Measurements from ENCODE around the gene CALML3. TPM values are rescaled to one million over a fixed set of nuclear protein-coding genes. Genes with fewer than 3 reads are reported as not detected.
"Not testable (repeated sequence)": the region's sequence is repeated elsewhere in the genome, so short reads cannot be mapped to it uniquely, and the experiment has no call there.

CALML3 gene
- polyA plus RNA-seq, 6 donors from 2014 or later = not detected

DNA sequence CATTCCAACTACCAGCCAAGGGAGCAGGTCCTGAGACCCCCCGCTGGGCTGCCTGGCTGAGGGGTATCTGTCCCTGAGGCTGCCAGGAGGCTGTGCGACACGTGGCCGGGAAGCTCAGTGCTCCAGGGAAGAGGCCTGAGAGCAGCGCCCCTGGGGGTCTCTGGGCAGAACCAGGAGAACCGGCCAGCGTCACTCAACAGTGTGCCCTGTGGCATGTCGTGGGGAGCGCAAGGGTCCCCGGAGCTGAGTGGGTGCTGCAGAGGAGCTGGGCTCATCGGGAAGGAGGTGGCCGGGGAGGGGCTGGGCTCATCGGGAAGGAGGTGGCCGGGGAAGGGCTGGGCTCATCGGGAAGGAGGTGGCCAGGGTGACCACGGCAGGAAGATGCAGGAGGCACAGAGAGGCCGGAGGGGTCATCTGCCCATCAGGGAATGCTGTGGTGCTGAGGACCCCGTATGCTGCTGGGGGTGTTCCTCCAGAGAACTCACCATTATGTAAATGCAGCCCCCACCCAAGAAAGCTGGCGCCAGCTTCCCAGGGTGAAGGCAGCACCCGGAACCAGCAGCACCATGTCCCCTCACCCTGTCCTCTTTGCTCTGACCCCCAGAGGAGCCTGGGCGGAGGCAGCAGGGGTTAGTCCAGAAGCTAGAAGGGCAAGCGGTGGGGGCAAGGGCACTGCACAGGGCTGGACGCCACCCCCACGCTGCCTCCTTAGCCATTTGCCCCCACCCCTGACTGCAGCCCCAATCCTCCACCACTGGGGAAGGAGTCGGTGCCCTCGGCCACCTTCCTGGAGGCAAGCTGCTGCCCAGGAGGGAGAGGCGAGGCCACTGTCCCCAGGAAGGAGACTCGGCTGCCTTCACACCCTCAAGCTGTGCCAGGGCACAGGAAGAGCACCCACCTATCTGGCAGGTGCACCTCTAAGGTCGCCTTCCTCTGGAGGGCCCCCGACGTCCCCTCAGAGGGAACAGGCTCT, 33.3 kb downstream of the CALML3 start:
- Mint-ChIP-seq H3K4me3 (no peak overlapping the region), H3K9me3 (no peaks in the 10 kb centered on the region), H3K27me3 (peaks cover 9 to 29% (median 20%) of the 10 kb centered on the region in 3 donors), H3K4me1 (peaks cover 0 to 4% (median 0%) of the 10 kb centered on the region in 3 donors), H3K27ac (no peak overlapping the region), H3K36me3 (no peaks in the 10 kb centered on the region)
- DNase-seq (no peak), ATAC-seq (ENCODE audit: low read depth in 2 of 2) (no peak)

GRCh38 chr10:5559022-5559421, 34.3 kb downstream of the CALML3 start:
- peak overlapping the region in 1 of 6 donors; percentile 58 for H3K27ac Mint-ChIP-seq
- H3K27me3 Mint-ChIP-seq = peaks cover 9 to 34% (median 23%) of the 10 kb centered on the region in 3 donors
- H3K4me3 Mint-ChIP-seq; ATAC-seq (ENCODE audit: low read depth in 2 of 2); H3K4me1 Mint-ChIP-seq; H3K9me3 Mint-ChIP-seq; H3K36me3 Mint-ChIP-seq; DNase-seq: not testable (repeated sequence)

DNA sequence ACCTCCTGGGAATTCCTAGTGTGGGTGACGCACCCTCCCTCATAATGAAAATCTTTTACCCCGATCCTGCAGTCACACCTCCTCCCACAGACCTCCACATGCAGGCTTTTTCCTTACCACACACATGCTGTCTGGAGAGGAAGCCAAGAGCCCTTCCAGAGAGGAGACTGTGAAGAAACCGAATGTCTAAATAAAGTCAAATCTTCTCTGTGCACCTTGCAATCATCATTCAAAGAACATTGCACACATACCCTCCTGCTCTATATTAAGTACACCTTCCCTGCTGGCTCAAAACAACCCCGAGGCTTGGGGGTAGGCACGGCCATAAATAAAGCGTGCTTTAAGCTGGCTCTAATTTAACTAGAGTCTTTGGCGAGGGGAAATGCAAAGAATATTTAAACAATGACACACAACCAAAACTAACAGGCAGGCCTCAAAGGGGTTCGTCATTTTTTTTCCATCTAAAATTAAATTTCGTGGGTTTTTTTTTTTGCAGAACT, 34.9 kb downstream of the CALML3 start:
- no peaks in the 10 kb centered on the region for H3K36me3 Mint-ChIP-seq
- no peak for DNase-seq
- no peaks in the 10 kb centered on the region for H3K9me3 Mint-ChIP-seq
- ATAC-seq (ENCODE audit: low read depth in 2 of 2) = no peak
- H3K4me3 Mint-ChIP-seq = no peak overlapping the region
- peaks cover 0 to 2% (median 0%) of the 10 kb centered on the region in 3 donors for H3K4me1 Mint-ChIP-seq
- peaks cover 9 to 40% (median 30%) of the 10 kb centered on the region in 3 donors for H3K27me3 Mint-ChIP-seq
- H3K27ac Mint-ChIP-seq = no peak overlapping the region

GRCh38 chr10:5560142-5560816, 35.5 kb downstream of the CALML3 start:
- Mint-ChIP-seq H3K36me3 (no peaks in the 10 kb centered on the region), H3K27ac (no peak overlapping the region)

DNA sequence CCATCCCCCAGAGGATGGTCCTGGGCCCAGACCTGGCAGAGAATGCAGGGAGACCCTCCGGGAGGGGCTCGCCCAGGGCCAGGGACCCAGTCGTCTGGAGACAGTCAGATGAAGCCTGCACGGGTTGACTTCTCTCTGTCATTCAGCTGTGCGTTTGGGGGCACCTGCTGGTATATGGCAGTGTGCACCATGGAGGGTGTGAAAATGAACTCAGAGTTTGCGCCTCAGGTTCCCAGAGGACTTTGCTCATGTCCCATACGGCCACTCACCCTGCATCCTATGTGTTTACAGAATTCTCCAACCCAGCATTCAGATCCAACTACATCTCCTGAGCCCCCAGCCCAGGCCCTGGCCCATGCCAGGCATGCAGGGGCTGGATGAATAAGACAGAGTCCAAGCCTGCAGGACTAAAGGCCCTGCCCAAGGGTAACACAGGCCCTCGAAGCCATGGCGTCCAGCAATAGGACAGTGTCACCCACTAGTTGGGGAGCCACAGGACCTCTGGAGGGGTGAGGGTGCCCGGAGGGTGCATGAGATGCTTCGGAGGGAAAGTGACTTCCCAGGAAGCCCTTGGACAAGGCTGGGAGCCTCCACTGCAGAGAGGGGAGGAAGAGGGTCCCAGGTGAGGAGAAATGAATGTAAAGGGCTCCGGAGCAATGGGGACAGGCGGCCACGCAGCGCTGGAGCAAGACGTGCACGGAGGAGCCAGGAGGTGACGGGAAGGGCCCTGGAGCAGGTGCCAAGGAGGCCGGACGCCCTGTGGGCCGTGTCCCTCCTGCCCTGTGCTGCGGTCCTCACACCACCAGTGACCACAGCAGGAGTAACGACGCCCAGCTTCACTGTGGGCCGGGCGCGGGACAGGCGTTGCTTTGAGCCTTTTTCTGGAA, 36.3 kb downstream of the CALML3 start:
- Mint-ChIP-seq H3K27ac (no peak overlapping the region), H3K9me3 (no peaks in the 10 kb centered on the region), H3K36me3 (no peaks in the 10 kb centered on the region), H3K4me3 (no peak overlapping the region), H3K27me3 (peaks cover 9 to 45% (median 35%) of the 10 kb centered on the region in 3 donors), H3K4me1 (peaks cover 0 to 3% (median 0%) of the 10 kb centered on the region in 3 donors)
- ATAC-seq (ENCODE audit: low read depth in 2 of 2) = no peak
- DNase-seq = no peak

More at GRCh38 chr10:5560142-5560816, 35.5 kb downstream of the CALML3 start:
- ATAC-seq (ENCODE audit: low read depth in 2 of 2) (no peak), DNase-seq (no peak)
- H3K4me3 Mint-ChIP-seq = no peak overlapping the region
- H3K9me3 Mint-ChIP-seq = no peaks in the 10 kb centered on the region
- peaks cover 0 to 3% (median 0%) of the 10 kb centered on the region in 3 donors for H3K4me1 Mint-ChIP-seq
- H3K27me3 Mint-ChIP-seq = peaks cover 9 to 45% (median 36%) of the 10 kb centered on the region in 3 donors

DNA sequence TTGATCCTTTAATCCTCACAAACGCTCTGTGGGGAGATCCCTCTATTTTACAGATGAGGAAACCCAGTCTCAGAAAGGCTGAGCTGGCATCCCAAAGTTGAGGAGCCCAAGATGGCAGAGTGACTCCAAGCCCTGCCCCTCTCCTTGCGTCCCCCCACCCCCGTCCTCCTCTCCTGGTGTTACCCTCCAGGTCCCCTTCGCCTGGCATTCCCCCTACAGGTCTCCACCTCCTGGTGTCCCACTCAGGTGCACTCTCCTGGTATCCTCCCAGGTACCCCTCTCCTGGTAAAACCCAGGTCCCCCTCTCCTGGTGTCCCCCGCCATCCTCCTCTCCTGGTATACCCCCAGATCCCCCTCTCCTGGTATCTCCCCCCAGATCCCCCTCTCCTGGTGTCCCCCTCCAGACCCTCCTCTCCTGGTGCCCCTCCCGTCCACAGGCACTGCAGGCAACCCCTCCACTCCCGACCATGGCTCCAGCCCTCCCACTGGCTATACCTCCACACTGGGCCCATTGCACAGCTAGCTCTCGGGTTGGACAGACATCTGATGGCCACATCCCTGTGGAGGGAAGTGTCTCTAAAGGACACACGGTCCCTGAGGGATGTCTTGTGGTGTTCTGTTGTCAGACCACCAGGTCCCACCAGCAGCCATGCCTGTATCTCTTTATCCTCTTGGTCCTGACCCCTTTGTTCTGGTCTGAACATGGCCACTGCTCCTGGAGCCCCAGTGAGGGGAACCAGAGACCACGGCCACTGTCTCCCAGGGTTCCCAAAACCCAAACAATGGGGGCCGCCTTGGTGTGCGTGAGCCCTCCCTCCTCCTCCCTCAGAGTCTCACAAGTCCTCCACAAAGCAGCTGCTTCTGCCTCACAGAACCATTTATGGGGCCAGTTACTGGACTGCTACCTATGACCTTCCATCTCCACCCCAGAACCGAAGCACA, 37.2 kb downstream of the CALML3 start:
- Mint-ChIP-seq H3K36me3 (no peaks in the 10 kb centered on the region), H3K4me3 (no peak overlapping the region), H3K27me3 (peaks cover 9 to 45% (median 32%) of the 10 kb centered on the region in 3 donors), H3K27ac (no peak overlapping the region), H3K4me1 (peaks cover 0 to 3% (median 0%) of the 10 kb centered on the region in 3 donors), H3K9me3 (no peaks in the 10 kb centered on the region)
- DNase-seq = no peak
- no peak for ATAC-seq (ENCODE audit: low read depth in 2 of 2)

DNA sequence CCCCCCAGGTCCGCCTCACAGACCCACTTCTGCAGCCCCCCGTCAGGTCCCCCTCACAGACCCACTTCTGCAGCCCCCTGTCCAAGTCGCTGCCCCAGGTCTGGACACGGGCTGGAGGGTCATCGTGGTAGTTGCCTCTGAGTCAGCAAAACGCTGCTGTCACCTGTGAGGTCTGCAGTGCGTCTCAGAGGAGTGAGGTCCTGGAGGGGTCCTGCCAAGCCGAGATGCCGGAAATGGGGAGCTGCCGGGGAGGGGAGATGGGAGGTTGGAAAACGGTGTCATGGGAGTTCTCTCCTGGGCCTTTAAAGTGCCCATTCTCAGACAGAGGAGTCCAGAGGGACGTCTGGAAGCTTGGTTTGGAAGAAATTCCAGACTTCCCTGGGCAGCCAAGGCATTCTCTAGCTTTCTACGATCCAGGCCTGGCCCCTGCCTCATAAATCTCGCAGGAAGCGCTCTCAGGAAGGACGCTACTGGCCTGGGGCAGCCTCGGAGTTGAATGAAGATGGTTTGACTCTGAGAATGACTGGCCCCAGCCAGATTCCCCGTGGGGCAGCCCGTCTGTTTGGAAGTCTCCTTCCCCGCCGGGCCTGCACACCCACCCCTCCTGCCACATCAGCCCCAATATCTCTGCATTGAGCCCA, 38.7 kb downstream of the CALML3 start:
- H3K36me3 Mint-ChIP-seq = no peaks in the 10 kb centered on the region
- H3K27me3 Mint-ChIP-seq = peaks cover 9 to 45% (median 32%) of the 10 kb centered on the region in 3 donors
- peaks cover 0 to 3% (median 0%) of the 10 kb centered on the region in 3 donors for H3K4me1 Mint-ChIP-seq
- H3K27ac Mint-ChIP-seq = no peak overlapping the region
- no peak overlapping the region for H3K4me3 Mint-ChIP-seq
- no peaks in the 10 kb centered on the region for H3K9me3 Mint-ChIP-seq
- no peak for DNase-seq
- ATAC-seq (ENCODE audit: low read depth in 2 of 2) = no peak

DNA sequence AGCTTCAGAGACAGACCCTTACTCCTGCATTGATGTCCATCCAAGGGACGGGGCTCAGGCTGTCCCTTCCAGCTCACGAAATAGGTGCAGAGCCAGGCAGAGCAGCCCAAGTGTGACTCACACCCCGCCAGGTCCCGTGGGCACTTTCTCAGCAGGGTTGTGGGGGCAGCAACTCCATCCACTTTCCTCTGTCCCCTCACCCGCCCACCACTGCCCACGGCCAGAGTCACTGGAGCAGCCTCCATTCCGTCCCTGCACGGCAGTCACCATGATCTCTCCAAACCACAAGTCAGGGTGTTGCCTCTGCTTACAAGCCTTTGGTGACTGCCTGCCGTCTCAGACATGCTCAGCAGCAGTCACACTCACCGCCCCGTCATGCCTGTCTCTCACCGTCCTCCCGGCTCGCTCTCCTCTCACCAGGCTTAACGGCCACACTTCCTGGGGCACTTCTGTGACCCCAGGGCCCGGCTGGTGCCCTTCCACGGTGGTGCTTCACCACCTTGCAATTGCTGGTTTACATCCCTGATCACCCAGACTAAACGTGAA, 39.3 kb downstream of the CALML3 start:
- DNase-seq = no peak
- peaks cover 0 to 3% (median 0%) of the 10 kb centered on the region in 3 donors for H3K4me1 Mint-ChIP-seq
- H3K27ac Mint-ChIP-seq = no peak overlapping the region
- peaks cover 0 to 3% (median 0%) of the 10 kb centered on the region in 7 donors for H3K9me3 Mint-ChIP-seq
- H3K4me3 Mint-ChIP-seq = no peak overlapping the region
- H3K36me3 Mint-ChIP-seq = no peaks in the 10 kb centered on the region
- ATAC-seq (ENCODE audit: low read depth in 2 of 2) = no peak
- H3K27me3 Mint-ChIP-seq = peaks cover 9 to 45% (median 32%) of the 10 kb centered on the region in 3 donors

- Mint-ChIP-seq H3K27me3 (peaks cover 7 to 50% (median 32%) of the 10 kb centered on the region in 3 donors), H3K4me3 (no peak overlapping the region), H3K4me1 (peaks cover 0 to 3% (median 0%) of the 10 kb centered on the region in 3 donors), H3K9me3 (peaks cover 0 to 4% (median 0%) of the 10 kb centered on the region in 7 donors), H3K27ac (no peak overlapping the region), H3K36me3 (no peaks in the 10 kb centered on the region)
- DNase-seq (no peak), ATAC-seq (ENCODE audit: low read depth in 2 of 2) (no peak)
These were observed 39.9 kb downstream of the CALML3 start for GRCh38 chr10:5564537-5565204.

GRCh38 chr10:5565205-5565545, 40.4 kb downstream of the CALML3 start:
- Mint-ChIP-seq H3K9me3 (peaks cover 0 to 4% (median 0%) of the 10 kb centered on the region in 7 donors), H3K27me3 (peaks cover 4 to 45% (median 29%) of the 10 kb centered on the region in 3 donors), H3K36me3 (no peaks in the 10 kb centered on the region), H3K27ac (no peak overlapping the region), H3K4me1 (peaks cover 0 to 3% (median 0%) of the 10 kb centered on the region in 3 donors), H3K4me3 (no peak overlapping the region)
- no peak for ATAC-seq (ENCODE audit: low read depth in 2 of 2)
- DNase-seq = no peak
